Femur (tissue), 1 donor: Measurements from ENCODE around the gene COLQ.
"Not testable (repeated sequence)": the region's sequence is repeated elsewhere in the genome, so short reads cannot be mapped to it uniquely, and the experiment has no call there.

Experiments
- DNase-seq: peaks from one replicate; pipeline ENCODE4 v3.0.0-alpha.2; 2017

COLQ gene

GRCh38 chr3:15410966-15411365, 110.5 kb downstream of the COLQ start:
- not testable (repeated sequence) for DNase-seq

DNA sequence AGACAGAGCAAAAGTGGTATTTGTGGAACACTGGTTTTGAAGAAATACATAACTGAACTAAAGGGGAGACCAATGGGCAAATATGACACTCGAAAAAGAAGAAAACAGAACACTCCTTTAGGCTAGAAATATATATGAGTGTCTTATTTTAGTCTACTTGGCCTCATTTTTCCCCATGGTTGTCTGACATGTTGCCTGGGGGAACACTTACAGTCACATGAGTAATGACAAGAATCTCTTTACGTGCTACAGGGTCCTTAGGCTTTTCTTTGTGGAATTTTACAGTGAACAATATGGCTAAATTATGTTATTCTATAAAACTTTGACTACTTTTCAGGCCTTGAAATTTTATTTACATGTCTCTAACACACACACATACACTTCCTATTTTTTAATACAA, 111.7 kb downstream of the COLQ start:
- no peak for DNase-seq

DNA sequence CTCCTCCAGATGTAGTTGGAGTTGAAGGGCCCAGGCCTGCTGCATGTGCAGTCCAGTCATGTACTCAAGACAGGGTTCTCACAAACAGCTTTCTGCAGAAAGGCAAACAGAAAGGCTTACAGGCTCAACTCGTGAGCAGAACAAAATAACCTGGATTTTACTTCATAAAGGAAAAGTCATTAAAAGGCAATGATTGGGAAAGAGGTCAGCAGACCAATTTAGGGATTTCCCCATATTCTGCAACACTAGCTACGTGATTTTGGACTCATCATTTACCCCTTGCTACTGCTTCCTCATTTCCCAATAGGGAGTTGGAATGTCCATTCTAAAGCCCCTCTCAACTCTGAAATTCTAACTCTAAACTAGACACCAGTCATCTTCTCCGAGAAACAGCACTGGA, 112.3 kb downstream of the COLQ start:
- no peak for DNase-seq

DNA sequence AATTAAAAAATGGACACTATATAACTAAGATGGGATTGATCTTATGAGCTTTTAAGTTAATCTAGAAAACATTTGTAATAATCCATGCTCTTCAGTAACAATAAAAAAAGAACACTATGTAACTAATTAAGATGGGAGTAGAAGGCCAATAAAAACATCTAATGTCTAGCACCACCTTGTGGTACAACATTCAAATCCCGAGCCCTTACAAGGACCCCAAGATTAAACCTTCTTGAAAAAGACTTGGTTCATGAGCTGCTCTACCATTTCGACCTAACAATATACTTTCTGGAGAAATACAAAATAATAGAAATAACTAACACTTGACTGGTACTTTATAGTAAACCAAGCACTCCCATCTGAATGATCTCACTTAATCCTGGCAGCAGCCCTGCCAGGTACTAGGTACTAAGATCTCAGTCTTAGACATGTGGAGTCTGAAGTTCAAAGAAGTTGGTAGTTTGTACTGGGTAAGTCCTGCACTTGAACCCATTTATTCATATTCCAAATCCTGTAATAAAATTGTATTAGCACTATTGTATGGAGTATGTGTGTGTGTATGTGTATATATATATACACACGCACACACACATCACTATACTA, 116.0 kb downstream of the COLQ start:
- DNase-seq: no peak

DNA sequence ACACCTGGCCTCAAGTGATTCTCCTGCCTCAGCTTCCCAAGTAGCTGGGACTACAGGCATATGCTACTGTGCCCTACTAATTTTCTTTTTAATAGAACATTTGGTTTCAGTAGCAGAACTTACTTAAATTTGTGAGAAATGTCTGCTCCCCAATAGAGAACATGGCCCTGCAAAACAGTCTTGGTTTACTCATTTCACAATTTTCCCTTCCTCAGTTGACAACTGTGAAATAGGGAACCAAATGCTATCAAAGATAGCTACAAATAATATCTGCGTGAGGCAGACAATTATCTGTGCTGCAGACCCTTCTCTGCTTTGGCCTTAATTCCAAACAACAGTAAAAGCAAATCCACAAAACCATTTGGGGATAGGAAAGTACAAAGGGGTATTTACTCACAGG, 116.7 kb downstream of the COLQ start:
- DNase-seq: no peak

DNA sequence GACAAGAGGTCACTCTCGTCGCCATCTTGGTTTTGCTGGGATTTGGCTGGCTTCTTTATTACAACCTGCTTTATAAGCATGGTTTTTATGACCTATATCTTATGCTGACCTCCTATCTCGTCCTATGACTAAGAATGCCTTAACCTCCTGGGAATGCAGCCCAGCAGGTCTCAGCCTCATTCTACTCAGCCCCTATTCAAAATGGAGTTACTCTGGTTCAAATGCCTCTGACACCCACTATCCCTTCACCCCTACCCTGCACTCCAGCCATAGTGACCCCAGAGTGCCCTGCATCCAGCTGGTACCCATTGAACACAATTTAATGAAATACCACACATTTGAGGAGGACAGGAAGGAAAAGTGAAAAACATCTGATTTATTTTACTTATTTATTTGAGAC, 117.5 kb downstream of the COLQ start:
- DNase-seq: no peak

DNA sequence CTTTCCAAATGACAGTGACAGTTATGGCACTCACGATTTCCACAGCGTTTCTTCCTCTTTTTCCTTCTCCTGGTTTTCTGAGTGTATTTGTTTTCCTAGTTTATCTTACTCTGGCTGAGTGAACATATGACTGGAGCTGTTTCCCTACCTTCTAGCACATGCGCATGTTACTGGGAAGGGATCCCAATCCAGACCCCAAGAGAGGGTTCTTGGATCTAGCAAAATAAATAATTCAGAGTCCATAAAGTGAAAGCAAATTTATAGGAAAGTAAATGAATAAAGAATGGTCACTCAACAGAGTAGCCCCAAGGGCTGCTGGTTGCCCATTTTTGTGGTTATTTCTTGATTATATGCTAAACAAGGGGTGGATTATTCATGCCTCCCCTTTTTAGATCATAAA, 118.0 kb downstream of the COLQ start:
- DNase-seq: peak; percentile 76

DNA sequence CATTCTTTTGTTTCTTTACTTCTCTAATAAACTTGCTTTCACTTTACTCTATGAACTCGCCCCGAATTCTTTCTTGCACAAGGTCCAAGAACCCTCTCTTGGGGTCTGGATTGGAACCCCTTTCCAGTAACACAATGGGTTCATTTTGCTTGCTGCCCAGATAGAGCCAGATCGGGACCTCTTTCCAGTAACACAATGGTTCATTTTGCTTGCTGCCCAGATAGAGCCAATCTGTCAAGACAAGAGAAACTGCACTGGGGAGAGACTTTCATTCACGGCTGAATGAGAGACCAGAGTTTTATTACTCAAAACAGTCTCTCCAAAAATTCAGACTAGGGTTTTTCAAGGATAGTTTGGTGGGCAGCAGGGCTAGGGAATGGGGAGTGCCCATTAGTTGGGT, 119.6 kb downstream of the COLQ start:
- DNase-seq: no peak
